Activated effector memory CD4-positive, alpha-beta T cell treated with anti-CD3 and anti-CD28 coated beads, Interleukin-2, amount 50 U/mL, for 16 hours (primary cell): Measurements from ENCODE around the gene UNCX.

Experiments used
- DNase-seq: peaks from one replicate; pipeline ENCODE4 v3.0.0-alpha.2; 2020

The UNCX gene

DNA sequence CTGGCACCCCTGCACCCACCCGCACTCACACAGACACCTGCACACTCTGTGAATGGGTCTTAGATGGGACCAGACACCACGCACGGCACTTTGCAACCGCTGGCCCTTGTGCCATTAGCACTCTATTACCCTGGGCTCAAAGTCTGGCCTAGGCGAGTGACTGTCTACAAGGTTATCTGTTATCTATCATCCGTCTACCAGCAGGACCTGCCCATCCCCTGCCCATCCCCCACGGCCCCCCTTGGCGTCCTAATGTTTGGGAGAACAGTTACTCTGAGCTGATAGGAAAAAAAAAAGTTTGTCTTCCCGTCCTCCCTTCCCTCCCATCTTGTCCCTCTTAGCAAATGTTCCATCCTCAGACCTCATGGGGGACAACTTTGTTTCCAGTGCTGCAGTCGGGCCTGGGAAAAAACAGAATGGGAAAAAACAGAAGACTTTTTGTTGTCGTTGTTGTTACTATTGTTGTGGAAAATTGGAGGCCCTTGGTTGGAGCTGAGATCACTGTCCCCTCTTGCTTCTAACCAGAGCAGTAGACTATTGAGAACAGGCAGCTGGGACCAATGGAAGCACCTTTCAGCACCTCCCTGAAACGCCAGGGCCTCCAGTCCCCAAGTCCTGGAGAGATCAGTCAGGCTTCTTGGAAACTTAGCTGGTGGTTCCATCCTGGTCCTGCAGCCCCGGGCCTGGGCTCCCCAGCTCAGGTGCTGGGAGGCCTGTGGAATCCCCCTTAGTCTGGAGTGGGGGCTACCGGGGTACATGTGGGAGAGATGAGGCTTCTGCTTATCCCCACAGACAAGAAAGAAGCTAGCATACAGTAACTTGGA lies 12.2 kb downstream of the UNCX start:
- DNase-seq, result no peak

DNA sequence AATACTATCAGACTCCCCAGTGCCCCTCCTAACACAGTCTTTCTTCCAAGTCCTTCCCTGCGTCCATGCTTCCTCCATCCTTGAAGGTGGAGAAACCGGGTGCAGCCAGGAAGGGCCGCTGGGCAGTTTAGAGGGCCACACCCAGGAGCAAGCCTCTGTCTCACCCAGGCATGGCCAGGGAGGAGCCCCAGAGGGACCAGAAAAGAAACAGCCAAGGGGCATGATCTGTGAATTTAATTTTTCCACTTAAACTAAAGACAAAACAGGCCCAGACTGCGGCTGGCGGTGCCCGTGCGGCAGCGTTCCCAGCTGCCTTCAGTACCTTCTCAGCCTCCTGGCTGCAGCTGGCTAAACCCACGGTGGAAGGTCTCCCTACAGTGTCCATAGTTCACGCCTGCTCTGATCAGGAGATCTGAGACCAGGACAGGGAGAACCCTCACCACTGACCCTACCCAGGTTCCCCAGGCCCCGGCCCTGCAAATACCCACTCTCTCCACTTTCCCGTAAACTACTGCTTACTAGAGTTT lies 12.9 kb downstream of the UNCX start:
- no peak for DNase-seq

DNA sequence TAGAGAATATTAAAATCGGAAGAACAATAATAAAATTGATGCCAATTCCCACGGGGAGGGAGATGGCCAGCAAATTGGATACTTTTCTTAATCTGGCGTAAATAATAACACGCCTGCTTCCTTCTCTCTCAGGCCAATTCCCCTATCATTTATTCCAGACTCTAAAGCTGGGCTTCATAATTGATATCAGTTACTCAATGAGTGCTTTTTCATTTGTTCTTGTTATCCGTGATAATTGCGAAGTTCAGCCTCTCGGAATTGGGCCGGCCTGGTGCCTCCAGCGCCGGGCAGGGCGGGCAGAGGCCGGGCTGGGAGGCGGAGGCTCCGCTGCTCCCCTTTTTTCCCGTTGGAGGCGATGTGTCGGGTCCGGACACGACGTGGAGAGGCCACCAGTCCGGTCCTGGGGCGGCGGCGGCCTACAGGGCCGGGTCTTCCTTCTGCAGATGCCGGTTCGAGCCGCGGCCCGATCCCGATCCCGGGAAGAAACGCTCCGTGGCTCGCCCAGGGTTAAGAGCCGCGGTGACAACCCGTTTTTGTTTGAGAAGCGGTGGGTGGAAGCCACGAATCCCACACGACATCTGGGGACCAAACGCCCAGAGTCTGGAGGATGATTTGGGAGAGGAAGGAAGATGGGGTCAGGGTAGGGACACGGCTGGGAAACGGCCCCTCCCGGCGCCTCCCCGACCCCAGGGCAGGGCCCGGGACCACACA lies 13.6 kb downstream of the UNCX start:
- DNase-seq, result no peak

GRCh38 chr7:1246871-1247526 lies 14.3 kb downstream of the UNCX start:
- DNase-seq, result no peak

GRCh38 chr7:1247527-1248041 lies 14.9 kb downstream of the UNCX start:
- DNase-seq, result no peak

DNA sequence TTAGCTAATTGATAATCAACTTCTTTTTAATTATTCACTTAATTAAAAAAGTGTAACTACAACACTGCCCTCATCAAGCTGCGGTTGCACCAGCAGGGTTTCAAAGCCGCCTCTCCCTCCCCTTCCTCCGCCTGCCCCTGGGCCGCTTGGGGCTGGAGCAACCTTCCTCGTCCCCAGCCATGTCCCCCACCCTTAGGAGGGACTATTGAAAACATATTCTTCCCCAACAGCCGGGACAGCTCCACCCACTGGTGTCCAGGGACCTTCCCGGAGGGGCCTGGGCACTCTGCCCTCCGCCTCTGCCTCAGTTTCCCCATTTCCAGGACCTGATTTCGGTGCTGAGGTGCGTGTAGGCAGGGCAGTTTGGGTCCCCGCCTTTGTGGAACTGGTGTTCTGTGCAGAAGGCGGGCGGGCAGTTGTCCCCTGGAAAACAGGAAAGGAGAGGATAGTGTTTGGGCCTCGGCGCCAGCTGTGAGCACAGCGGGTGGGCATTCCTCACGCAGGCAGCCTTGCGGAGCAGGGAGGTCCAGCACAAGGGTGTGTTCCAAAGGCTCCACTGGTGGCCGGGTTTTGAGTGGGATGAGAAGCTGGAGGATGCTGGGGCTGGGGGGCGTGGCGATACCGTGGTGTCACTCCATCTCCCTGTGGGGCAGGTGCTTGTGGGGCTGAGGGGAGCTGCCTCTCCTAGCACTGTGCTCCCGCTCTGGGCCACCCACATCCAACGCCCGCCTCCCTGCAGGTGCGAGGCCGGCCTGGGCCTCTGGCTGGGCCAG lies 15.7 kb downstream of the UNCX start:
- DNase-seq, result no peak

- no peak for DNase-seq
Observed at GRCh38 chr7:1248916-1249581, 16.4 kb downstream of the UNCX start.

DNA sequence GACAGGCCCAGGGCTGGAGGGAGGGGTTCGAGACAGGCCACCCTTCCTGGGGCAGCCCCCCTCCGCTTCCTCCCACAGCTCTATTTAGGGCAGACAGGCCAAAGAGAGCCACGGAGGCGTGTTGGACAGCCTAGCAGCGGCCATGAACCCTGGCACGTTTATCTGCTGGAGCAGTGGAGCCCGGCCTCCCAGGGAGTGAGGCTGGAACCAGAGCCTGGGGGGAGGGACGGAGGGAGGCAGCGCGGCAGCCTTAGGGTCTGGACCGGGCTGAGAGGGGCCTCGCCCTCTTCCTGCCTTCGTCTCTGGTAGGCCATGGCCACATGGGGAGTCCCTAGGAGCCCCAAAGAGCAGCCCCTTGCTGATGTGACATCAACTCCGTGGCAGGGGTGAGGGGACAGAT lies 17.1 kb downstream of the UNCX start:
- DNase-seq, result no peak

DNA sequence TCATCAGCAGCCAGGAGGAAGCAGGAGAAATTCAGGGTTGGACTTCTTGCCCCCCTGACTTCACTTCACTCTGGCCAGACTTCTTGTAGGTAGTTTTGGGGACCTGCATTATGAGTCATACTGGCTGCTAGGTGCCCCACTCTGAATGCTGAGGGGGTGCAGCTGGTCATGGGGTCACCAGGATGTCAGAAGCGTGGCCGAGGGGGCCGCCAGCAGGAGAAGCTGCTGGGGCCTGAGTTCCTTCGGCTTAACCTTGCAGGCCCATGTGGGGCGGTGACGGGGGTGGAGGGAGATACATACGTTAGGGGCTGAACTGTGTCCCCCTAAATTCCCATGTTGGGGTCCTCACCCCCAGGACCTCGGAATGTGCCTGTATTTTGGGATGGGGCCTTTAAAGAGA lies 18.2 kb downstream of the UNCX start:
- no peak for DNase-seq

DNA sequence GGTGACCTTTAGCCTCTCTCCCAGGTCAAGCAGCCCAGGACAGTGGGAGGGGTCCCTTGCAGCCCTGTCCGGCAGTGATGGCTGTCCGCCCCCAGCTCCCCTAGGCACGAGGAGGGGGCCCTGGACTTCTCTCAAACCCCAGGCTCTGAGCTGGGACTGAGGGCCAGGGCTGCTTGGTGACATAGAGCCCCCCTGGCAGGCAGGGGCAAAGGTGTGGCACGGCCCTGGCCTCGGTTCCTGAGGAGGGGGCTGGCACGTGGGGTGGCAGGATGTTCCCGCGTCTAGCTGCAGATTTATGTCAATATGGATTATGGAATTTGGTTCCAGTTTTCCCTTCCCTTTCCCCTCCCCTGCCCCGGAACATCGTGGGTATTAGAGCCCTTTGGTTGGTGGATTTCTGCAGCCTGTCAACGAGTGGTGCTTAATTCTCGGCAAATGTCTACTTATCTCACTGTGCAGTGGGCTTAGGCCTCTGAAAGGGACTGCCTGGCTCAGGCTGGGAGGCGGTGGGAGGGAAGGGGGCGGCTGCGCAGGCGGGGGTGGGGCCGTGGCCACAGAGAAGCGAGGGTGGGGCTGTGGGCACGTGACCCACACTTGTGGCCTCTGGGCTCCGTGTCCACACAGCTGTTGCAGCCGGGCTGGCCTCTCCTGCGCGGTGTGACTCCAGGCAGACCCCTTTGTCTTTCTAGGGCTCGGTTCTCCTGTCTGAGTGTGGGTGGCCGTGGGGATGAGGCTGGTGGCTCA lies 19.3 kb downstream of the UNCX start:
- no peak for DNase-seq

DNA sequence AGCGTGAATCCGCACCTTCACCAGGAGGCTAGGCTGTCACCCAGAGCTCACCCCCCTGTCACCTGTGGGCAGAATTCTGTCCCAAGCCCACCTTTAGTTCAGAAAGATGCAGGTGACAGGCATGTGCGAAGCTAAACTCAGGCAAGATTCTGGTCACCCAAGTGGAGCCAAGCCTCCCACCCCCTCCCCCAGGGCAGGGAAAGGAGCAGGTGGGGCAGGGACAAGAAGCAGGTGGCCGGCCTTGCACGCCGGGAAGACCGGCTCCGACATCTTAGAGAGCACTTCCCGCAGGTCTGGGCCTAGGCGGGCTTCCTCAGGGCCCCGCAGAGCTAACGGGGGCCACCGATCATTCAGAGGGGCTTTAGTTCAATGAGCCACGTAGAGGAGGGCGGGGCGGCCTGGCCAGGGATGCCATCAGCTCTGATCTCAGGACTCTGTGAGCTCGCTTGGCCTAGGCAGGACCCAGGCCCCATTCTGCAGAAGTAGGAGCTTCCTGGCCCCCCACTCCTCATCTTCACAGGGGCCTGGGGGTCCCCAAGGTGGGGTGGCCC lies 19.9 kb downstream of the UNCX start:
- DNase-seq, result no peak

- no peak for DNase-seq
Observed at GRCh38 chr7:1253681-1254181, 21.1 kb downstream of the UNCX start.

DNA sequence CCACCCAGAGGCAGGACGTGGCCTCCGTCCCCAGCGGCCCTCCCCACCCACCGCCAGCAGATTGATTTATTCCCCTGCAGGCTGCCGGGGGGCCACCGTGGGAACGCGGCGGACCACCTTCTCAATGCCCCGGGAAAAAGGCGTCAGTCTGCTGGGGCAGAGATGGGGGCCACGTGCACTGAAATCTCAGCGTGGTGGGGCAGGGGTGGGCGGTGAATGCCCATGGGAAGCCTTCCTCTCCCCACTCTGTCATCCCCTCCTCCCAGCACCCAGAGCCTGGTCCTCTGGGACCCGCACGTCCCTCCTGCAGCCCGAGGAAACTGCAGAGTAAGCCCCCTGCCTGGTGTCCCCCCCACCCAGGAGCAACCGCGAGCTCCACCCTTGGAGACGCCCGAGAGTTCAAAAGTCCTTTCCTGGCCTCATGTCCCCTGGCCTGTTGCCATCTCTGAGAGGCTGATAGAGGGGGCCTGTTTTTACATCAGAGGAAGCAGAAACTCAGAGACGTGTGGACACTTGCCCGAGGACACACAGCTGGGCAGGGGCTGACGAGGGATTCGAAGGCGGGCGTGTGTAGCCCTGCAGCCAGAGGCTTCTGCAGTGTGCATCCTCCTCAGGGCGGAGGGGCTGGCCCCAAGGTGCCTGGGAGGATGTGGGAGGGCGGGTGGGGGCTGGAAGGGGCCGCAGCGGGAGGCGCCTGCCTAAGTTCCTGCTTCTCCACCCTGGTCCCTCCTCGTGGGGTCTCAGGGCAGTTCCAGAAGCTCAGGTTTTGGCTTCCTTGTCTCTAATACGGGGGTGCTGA lies 21.8 kb downstream of the UNCX start:
- no peak for DNase-seq

- DNase-seq, result no peak
Observed at GRCh38 chr7:1255080-1255816, 22.6 kb downstream of the UNCX start.

GRCh38 chr7:1255817-1256340 lies 23.2 kb downstream of the UNCX start:
- DNase-seq, result no peak

- no peak for DNase-seq
Observed at GRCh38 chr7:1256621-1257020, 23.9 kb downstream of the UNCX start.

GRCh38 chr7:1257221-1257620 lies 24.5 kb downstream of the UNCX start:
- DNase-seq, result no peak

DNA sequence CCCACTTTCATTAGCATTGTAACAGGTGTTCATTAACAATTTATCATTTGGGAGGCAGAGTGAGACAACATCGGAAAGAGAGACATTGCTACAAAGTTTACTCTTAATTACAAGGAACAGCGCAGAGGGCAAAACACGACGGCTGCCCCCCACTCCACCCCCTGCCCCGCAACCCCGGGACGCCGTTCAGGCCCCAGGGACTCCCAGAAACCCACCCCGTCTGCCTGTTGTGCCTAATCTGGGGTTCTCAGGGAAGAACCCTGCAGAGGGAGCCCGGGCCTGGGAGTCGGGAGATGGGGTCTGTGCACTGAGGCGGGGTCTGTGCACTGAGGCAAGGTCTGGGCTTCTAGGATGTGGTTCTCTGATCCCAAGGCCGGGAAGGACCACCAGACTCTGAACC lies 25.2 kb downstream of the UNCX start:
- no peak for DNase-seq
